LNCAP (cell line): ENCODE measurements around the gene ESYT2.

Source experiments
- CTCF ChIP-seq: fragments of 450-650 bp; IDR thresholded peaks from 2 replicates; pipeline ENCODE4 v1.5.1; 2017; ENCODE audit warnings: mild to moderate bottlenecking

Gene ESYT2

GRCh38 chr7:158745057-158745715, 84.1 kb downstream of the ESYT2 start:
- no peak for TF ChIP-seq CTCF

- no peak for TF ChIP-seq CTCF
These were observed 85.2 kb downstream of the ESYT2 start for GRCh38 chr7:158744070-158744469.

- TF ChIP-seq CTCF = no peak
These were observed 86.1 kb downstream of the ESYT2 start for GRCh38 chr7:158743219-158743618.

- no peak for TF ChIP-seq CTCF
These were observed 87.1 kb downstream of the ESYT2 start for GRCh38 chr7:158742065-158742821.

GRCh38 chr7:158741294-158741666, 88.0 kb downstream of the ESYT2 start:
- no peak for TF ChIP-seq CTCF

- no peak for TF ChIP-seq CTCF
These were observed 88.5 kb downstream of the ESYT2 start for GRCh38 chr7:158740657-158741293.

GRCh38 chr7:158740013-158740656, 89.2 kb downstream of the ESYT2 start:
- TF ChIP-seq CTCF = no peak
